GM18870 (cell line): Measurements from ENCODE around the gene GDF2.

ENCODE experiments used
- ATAC-seq: cut with Tn5 transposase; IDR thresholded peaks from one replicate; pipeline ENCODE4 v1.9.1; 2021; ENCODE audit warnings: moderate library complexity; ENCODE audit not compliant: unreplicated experiment

GDF2 gene

DNA sequence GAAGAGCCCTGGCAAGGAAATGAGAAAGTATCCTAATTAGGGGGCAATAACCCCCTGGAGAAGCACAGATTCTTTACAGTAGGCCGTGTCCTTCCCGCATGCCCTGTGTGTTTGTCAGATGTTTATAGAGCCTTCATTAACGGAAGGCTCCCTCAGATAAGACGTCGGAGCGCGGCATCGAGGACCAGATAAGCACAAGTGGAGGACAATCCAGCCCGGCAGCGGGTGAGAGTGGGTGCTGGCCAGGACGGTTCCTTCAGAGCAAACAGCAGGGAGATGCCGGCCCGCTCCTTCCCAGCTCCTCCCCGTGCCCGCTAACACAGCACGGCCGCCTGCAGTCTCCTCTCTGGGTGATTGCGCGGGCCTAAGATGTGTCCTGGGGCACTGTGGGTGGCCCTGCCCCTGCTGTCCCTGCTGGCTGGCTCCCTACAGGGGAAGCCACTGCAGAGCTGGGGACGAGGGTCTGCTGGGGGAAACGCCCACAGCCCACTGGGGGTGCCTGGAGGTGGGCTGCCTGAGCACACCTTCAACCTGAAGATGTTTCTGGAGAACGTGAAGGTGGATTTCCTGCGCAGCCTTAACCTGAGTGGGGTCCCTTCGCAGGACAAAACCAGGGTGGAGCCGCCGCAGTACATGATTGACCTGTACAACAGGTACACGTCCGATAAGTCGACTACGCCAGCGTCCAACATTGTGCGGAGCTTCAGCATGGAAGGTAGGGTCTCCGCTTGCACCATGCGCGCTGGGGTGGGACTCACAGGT is at the start of gene GDF2:
TSS of gene GDF2 (plus strand) at position 155 of the 762 bp plus-strand sequence. CDS start at position 370, 215 bp downstream.
- no peak for ATAC-seq

DNA sequence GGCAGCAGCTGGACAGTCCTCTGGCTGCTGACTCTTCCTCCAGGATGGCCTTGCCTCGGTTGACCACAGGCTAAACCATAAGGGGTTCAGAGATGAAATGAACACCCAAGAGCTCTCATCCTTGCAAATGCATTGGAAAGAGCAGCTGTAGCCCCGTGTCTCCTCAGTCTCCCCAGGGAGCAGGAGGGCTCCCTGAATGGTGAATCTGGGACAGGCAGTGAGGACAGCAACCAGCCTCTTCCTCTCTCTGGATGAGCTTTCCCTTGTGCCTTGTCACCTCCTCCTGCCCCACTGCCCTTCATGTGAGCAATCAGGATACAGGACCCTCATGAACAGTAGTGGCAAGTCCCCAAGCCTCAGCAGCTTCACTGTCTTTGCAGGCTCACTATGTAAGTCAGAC is 46.2 kb upstream of the GDF2 start:
- ATAC-seq = no peak

DNA sequence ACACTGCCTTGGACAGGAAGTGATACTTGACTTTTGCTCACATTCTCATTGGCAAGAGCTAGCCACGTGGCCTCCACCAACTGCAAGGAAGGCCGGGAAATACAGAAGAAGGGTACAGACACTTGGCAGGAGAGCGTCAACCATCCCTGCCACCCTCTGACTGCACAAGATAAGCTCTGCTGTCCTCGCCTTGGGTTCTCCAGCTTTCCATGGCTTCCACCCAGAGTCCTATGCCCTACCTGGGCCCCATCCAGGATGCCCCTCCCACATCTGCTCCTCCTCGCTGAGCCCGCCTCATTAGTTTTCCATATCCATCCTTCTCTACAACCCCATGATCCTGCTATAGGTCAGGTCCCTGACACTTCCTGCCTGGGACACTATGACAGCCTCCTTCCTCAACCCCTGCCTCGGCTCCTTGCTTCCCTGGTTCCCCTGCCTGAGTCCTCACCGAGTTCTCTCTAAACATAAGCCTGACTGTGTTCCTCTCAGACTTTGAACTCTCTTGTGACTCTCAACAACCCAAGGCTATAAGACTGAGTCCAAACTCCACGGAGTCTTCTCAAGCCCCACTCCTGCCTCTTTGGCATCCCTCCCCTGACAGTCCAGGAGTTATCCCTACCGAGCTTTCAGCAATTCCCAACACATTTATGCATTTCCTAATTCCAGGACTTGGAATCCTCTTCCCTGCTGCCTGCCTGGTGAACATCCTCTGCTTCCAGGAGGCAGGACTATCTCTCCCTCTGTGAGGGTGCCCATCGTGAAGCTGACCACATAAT is 45.5 kb upstream of the GDF2 start:
- no peak for ATAC-seq

DNA sequence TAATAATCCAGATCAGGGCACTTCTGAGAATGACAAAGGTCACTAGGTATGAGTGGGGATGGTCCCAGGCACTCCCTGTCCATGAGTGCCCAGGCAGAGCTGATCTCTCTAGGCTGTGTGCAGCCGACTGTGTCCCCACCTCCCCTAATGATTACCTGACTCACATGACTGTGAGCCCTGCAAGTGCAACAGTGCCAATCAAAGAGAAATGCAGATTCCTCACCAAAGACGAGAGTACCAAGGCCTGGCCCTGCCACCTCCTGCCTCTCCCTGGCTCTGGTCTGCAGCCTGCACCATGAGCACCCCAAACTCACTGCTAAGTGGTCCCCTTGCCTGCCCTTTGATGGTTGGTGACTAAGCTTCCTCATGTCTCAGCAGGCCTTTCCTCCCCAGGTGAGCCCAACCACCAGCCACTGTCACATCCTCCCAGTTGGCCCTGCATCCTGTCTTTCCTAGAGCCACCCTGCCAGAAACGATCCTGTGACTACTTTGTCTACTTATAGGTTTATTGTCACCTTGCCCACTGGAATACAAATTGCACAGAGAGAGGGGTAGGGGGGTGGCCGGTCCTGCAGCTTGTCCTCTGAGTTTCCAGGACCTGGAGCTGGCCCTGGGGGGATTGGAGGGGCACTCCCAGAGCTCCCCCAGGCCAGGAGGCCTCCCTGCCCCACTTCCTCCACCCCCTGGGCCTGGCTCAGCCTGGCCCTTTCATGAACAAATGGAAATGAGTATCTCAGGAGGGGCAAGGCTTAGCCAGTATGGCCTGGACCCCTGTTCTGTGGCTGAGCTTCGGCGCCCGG is 44.7 kb upstream of the GDF2 start:
- no peak for ATAC-seq

DNA sequence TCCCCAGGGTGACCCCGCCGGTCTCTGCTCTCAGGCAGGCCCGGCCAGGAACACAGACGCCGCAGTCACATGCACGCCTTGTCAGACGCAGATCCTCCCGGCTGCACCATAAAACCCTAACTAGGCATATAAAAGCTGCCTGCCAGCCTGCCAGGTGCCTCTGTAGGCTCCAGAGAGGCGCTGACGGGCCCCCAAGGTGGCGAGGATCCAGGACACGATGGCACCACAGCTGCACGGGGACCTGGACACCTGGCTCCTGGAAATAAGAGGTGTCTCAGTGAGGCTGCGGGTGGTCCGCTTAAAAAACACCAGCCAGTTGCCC is 44.1 kb upstream of the GDF2 start:
- no peak for ATAC-seq

DNA sequence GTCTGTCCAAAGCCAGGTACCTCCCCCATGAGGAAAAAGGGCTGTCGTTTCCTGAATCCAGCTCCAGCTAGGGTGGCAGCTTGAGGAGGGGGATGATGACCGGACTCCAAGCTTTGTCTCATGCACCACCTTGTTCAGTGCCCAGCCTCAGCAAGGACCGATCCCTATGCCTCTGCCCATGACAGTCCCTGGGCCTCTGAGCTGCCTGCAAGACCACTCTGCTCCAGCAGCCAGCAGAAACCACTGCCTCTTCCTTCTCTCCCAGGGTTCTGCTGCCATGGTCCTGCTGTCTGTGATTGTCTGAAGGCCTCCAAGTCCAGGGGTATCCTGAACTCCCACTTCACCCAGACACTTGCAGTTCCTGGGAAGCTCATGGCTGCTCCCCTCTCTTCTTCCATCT is 43.5 kb upstream of the GDF2 start:
- no peak for ATAC-seq

DNA sequence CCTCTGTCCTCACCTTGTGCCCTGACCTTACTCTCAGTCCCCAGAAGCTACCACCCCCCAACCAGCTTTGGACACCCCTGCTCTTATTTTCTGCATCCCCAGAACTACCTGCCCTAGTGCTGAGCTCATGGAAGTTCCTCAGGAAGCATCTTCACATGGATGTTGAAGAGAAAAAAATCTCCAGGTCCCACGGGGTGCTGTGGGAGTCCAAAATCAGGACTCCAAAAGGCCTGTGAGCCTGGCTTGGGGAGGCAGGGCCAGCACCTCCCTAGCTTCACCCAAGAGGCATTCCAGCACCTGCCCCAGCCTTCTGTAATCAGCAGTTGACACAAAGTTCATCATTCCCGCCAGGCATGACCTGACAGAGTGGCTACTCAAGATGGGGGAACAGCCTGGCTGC is 43.0 kb upstream of the GDF2 start:
- no peak for ATAC-seq

DNA sequence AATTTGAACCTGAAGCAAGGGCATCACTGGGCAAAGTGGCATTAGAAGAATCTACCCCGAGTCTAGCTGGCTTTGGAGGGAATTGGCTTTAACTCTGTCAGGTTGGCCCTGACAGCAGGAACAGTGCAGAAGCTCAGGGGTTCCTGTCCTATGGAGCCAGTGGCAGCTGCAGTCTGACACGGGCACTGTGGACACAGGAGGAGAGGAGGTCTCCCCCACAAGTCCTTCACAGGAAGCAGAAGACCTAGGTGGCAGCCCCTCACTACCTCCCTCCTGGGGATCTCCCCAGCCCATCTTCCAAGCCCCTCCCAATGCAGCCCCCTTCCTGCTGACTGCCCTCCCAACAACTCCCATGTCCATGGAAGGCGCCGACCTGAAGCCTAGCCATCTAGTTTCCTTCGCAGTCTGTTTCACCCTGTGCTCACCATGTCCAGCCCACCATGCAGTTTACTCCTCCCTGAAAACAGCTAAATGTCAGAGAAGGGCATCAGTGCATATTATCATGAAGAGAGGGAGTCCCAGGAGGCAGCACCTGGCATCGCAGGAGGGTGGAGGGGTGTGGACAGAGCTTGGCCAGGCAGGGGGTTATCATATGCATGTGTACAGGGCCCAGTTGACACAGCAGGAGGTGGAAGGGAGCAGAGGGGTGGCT is 40.1 kb upstream of the GDF2 start:
- ATAC-seq = no peak

DNA sequence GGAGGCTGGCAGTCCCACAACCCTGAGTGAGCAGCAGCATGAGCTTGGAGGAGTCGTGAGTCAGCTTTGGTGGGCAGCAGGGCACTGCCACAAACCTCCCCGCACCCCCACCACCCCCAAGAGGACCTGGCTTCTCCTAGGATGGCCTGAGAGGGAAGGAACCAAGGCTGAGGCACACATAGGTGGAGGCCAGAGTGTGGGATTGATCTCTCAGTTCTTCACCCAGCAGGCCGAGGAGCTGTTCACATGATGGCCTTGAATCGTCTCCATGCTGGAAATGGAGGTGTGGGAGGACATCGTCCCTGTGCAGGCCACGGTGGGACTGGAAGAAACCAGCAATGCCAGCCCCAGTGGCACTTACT is 39.6 kb upstream of the GDF2 start:
- no peak for ATAC-seq

DNA sequence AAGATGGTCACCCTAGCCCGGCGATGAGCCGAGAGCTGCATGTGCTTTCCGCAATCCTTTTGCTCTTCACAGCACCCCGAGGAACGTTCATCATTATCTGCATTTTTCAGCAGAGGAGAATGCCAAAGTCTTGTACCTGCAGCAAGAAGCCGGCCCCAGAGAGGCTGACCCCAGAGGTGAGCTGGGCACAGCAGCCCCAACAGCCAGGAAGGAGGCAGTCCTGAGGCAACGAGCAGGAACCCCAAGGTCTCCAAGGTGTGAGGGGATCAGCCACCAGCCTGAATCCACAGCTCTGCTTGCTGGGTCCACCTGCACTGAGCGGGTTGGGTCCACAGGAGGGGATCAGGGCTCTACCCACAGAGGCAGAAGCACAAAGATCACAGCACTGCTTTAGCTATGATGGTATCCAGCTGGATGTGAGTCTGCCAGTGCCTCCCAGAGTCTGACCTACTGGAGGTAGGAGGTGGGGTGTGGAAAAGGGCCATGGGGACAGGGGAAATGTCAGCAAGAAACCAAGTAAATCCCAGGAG is 39.1 kb upstream of the GDF2 start:
- no peak for ATAC-seq

DNA sequence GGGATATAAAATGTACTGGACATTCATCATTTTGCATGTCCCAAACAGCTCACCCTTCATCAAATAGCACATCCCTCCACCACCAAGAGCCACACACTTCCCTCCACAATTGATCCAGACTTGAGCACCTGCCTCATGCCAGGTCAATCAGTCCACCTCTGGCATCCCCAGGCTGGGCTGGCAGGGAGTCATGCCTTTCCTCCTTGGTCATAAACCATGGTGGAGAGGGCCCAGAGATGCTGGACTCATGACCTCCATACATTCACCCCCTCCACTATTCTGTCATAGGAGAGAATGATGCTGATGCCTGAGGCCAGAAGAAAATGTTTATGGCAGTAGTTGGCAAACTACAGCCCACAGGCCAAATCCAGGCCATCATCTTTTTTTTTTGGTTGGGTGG is 38.4 kb upstream of the GDF2 start:
- no peak for ATAC-seq

DNA sequence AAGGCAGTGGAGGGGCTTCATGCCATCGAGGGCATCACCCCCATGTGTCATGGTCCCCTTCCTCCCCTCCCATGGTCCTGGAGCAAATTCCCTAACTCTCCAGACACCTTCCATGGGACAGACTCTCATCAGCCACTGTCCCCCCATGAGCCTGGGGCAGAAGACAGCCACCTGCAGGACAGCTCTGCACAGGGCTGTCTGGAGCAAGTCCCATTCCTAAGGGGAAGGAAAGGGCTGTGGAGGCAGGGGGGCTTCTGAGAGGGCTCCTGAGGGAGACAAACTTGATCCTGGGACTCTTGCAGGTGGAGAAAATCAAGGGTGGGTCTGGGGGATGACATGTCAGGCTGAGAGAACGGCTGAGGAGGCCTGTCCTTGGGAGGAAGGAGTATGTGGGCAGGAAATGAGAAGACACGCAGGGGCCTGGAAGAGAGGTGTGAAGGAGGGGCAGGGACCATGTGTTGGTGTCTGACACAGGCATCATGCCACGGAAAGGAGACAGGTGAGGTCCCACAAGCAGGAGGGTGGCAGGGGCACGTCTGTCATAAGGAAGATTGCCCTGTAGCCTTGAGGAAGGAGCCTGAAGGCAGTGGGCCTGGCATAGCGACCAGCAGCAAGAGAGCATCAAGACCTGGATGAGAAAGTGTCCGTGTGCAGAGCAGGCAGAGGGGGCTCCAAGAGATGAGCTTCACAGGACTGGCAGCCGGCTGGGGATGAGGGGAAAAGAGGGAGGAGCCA is 36.7 kb upstream of the GDF2 start:
- no peak for ATAC-seq

DNA sequence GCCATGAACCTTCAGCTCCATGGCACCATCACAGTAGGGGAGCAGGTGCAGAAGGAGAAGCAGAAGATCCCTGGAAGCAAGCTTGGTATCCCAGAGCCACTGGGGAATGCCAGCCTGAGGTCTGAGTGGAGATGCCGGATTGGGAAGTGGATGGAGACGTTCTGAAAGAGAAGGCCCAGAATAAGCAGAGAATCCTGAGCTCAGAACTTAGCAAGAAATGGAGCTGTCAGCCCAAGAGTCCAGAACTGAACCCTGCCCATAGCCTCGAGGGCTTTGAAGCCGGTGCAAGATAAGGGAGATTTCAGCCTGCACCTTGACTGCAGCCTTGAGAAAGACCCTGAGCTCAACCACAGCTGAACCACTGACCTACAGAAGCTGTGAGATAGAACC is 36.1 kb upstream of the GDF2 start:
- ATAC-seq = no peak

DNA sequence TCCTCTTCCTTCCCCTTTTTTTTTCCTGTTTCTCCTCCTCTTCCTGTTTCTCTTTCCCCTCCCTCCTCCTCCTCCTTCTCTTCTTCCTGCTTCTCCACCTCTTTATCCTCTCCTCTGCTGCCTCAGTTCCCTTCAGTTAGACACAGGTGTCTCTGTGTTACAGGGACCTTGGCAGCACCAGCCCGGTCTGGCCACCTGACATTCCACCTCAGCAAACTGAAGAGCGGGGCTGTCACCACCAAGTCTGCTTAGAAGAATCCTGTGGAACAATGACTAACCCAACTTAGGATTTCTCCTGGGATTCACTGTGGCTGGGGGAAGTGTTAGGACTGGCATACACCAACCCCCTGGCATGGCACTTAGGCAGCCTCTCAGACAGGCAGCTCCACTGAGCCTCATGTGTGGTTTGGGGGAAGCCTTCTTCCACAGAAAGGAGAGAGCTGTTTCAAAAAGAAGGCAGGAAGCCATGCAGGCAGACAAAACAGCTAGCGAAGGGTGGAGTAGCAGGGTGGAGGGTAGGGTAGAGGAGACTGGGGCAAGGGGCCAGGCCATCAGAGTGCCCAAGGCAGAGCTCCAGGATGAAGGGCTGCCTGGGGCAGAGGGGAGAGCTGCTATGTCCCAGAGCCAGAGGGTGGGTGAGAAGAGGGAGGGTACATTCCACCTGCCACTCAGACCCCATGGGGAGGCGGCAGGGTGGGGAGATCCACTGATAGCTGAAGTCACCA is 35.5 kb upstream of the GDF2 start:
- no peak for ATAC-seq

DNA sequence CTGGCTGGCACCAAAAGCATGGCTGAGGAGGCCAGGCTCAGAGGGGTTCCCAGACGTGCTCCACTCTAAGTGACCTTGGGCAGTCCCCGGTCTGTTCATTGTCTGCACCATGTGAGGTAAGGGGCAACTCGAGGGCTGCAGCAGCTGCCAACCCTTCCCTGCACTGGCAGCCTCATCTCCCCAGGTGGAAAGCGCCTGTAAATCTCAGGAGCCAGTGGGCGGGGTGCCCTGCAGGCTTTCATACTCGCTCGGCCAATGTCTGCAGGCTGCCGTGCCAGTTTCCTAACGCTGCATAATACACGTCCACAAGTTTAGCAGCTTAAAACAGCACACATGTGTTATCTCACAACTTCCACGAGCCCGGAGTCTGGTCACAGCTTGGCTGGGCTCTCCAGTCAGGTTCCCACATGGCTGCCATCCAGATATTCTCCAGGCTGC is 34.9 kb upstream of the GDF2 start:
- no peak for ATAC-seq

DNA sequence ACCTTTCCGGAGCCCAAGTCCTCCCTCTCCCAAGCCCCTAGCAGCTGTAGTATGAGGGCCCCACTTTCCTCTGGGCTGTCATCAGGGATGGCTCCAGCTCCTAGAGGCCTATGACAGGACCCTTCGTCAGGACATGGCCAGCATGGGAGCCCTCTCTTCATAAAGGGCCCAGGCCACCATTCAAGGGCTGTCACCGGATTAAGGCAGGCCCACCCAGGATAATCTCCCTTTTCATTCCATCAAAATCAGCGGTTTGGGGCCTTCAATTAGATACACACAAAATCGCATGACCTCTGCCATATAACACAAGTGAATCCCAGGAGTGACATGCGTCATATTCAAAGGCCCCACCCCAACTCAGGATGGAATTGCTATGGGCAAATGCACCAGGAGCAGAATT is 34.4 kb upstream of the GDF2 start:
- ATAC-seq = no peak

DNA sequence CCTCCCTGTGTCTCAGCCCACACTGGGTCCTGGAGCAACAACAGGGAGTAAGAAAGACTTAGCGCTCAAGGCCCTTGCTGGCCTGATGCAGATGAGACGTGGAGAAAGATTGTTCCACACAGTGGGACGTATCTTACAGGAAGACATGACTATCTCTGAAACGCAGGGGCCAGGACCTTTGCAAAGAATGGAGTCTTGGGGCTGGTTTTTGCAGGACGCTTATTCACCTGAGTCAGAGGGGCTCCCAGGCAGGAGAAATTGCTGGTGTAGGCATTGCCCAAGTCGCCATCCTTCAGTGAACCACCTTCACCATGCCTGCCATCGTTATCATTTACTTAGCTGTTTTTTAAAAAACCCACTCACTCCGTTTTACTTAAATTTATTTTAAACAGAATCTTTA is 34.0 kb upstream of the GDF2 start:
- ATAC-seq = no peak

DNA sequence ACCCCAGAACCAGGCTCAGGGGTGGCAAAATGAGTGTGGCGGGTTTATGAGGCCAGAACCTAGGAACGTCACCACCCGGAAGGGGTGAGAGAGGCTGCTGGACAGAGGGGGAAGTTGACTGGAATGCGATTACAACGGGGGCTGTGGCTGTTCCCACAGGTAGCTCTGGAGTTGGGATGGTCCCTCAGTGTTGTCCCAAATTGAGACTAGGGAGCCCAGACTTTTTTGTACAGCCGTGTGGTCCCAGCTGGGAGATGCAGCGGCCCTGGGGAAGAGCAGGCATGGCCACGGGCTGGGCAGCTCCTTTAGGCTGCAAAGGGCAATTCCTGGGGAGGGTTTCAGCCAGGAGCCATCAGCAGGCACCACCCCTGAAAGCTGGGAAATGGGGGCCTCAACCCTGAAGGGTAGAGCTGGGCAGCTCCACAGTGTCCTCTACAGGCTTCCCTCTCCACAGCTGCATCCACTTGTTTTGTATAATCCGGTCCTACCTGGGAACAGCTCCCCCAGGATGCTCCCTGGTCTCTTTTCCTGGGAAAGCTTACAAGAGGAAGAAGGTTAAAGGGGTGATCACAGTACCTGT is 33.2 kb upstream of the GDF2 start:
- ATAC-seq = no peak

DNA sequence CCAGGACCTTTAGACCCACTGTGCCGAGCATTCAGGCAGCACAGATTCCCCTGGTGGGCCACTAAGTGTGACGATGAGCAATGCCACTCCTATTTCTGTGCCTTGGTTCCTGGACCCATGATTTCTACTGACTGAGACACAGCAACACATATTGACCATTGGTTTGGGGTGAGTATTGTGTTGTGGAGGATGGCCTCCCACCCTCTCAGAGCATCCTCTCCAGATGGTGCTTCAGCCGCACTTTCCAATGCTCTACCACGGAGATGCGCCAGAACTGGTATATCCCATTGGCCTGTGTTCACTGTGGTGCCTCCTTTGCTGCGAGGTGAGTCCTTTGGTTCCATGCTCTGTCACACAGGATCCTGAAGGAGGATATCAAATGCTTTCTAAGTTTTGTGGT is 32.3 kb upstream of the GDF2 start:
- ATAC-seq = no peak
